SHP77 (cell line): ENCODE results near the gene ZNF865.

Source experiments
- DNase-seq, 2 experiments: peaks; one replicate each; lab custom pipeline; 2025; lab: John Stamatoyannopoulos, UW

The ZNF865 gene

GRCh38 chr19:55623561-55623960 lies 18.1 kb downstream of the ZNF865 start:
- no peak for DNase-seq

GRCh38 chr19:55624109-55625003 lies 18.9 kb downstream of the ZNF865 start, which contains the start of gene ZNF784:
Gene ZNF784, minus strand, starts transcription at chr19:55624566. Its CDS starts 5 bp downstream, at chr19:55624561.
- peak; percentile 82 to 91 for DNase-seq

GRCh38 chr19:55625004-55625326 lies 19.5 kb downstream of the ZNF865 start:
- DNase-seq = no peak

GRCh38 chr19:55626350-55626749 lies 20.9 kb downstream of the ZNF865 start:
- DNase-seq = no peak

- peak; percentile 86 to 90 for DNase-seq
Observed at GRCh38 chr19:55632463-55632834, 27.0 kb downstream of the ZNF865 start.

DNA sequence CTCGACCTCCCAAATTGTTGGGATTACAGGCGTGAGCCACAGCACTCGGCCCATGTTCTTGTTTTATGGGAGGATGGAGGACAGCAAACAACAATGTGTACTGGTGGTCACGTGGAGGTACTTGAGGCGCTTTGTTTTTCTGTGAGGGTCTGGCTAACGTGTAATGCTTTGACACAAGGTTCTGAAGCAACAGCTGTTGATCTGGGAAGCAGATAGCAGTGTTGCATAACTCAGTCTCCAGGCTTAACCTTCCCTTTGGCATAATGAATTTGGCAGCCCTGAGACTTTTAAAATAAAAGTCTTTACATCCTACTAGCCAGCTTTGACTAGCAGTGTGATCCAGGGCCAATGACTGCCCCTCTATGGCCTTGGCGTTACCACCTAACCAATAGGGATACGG lies 28.4 kb downstream of the ZNF865 start:
- DNase-seq = no peak

DNA sequence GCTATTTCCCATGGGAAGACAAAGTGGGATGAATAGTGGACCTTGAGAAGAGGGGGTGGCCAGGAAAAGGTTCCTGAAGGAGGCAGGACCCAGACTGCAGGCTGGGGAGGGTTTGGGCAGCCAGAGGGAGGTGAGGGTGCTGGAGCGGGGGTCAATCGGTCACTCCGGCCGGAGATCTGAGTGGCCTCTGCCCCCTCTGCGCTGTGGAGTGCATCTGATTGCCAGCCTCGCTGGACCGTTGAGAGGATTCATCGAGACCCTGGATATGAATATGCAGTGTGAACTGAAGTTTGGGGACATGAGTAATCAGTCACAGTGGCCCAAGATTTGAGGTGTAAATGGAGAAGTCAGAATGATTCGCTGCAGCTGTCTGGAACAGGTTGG lies 29.9 kb downstream of the ZNF865 start:
- DNase-seq = no peak

DNA sequence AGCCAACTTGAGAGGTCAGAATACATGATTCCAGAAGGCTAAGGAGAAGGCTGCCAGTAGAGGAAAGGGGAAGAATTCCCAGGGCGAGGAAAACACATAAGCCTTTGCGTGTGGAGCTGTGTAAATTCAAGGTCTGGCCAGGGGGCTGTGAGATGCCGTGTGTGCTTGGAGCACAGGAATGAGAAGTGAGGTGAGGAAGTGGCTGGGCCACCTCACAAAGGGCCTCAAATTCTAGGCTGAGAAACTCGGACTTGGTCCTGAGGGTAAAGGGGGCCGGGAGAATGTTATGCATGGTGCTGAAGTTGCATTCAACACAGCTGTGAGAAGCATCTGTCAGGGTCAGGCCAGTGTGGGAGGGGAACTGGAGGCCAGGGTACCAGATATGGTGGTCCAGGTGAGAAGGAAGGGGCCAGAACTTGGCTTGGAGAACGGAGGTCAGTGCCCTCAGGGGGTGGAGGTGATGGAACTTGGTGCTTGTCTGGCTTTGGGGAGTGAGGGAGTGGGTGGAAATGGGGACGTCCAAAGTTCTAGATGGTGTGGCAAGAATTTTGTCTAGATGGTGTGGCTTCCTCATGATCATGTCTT lies 30.5 kb downstream of the ZNF865 start:
- no peak for DNase-seq

DNA sequence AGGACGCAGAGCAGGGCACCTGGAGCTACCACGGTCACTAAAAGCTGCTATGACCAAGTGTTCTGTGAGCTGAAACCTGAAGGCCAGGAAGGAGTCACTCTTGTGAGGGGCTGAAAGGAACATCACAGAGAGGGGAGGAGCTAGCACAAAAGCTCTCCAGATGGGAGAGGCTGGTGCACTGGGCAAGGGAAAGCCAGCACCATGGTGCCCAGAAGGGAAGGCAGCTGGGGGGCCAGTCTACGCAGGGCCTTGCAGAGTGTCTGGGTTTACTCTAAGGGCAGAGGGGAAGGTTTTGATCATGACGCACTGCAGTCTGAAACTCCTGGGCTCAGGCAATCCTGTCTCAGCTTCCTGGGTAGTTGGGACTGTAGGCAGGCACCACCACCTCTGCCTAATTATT lies 31.3 kb downstream of the ZNF865 start:
- no peak for DNase-seq

- no peak for DNase-seq
Observed at GRCh38 chr19:55637534-55637933, 32.1 kb downstream of the ZNF865 start.

DNA sequence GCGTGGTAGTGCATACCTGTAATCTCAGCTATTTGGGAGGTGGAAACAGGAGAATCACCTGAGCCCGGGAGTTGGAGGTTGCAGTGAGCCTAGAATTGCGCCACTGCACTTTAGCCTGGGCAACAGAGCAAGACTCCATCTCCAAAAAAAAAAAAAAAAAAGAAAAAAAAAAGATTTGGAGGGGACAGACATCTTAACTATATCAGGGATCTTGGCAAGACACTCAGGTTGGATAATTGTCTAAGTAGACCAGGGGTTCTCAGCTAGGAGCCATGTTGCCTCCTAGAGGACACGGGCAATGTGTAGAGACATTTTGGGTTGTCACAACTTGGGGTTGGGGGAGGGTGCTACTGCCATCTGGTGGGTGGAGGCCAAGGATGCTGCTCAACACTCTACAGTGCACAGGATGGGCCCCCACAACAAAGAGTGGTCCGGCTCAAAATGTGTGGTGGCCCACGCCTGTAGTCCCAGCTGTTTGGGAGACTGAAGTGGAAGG lies 33.5 kb downstream of the ZNF865 start:
- DNase-seq = peak; percentile 36 to 55

- peak; percentile 58 to 83 for DNase-seq
Observed at GRCh38 chr19:55640043-55640576, 34.7 kb downstream of the ZNF865 start.

DNA sequence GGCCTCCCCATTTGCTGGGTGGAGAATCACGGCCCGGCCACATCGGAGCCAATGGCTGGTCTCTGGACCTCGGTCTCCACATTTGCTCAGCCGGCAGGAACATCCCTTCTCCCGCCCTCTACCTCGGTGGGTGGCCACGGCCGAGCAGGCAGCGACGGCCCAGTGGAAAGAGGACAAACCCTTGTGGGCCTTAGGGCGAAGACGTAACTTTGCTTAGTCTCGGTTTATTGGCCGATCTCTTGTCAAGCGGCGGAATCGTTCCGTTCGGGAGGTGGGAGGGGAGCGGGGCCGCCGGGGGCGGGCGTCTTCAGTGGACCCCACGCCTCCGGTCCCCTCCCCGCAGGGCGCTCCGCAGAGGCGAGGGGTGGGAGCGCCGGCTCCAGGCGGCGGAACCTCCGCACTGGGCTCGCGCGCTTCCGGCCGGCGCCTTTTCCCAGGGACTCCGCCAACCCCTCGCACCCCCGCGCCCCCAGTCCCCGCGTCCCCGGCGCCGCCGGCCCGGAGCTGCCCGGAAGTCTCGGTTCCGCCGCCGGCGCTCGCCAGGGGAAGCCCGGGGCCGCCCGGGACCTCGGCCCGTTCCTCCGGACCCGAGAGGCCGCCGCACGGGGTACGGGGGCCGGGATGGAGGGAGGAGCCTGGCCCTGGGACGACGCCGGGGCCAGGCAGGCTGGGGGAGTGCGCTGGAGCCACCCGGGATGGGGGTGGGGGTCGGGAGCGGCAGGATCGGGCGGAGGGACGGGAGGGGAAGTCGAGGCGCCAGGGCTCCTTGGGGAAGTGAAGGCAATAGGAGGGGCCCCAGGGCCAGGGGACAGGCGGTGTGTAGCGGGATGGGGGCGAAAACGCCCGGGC lies 35.4 kb downstream of the ZNF865 start, which contains the start of gene ZNF580:
Gene ZNF580, plus strand, starts transcription at position 426 of the 849 bp plus-strand sequence. CDS start 1,507 bp downstream, outside the sequence.
- peak; percentile 60 for DNase-seq

GRCh38 chr19:55641426-55642152 lies 36.1 kb downstream of the ZNF865 start:
- peak in 1 of 2 experiments; percentile 12 for DNase-seq

DNA sequence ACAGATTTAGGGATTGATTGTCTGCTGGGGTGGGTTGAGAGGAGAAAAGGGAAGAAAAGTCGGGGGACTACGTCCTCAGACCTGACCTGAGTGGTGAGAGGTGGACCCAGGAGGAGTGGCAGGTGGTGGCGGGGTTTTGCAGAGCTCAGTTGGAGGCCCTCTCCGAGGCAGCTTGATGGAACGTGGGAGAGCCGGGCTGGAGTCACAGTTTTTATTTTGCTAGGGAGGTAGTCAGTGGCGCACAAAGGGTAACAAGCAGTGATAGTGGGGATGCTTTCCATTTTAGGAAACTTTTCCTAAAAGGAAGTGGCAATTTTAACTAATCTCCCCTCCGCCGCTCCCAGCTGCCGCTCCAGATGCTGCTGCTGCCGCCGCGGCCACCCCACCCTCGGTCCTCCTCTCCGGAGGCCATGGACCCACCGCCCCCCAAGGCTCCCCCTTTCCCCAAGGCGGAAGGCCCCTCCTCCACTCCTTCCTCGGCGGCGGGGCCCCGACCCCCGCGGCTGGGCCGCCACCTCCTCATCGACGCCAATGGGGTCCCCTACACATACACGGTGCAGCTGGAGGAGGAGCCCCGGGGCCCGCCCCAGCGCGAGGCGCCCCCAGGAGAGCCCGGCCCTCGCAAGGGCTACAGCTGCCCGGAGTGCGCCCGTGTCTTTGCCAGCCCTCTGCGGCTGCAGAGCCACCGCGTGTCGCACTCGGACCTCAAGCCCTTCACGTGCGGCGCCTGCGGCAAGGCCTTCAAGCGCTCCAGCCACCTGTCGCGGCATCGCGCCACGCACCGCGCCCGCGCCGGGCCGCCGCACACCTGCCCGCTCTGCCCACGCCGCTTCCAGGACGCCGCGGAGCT lies 36.9 kb downstream of the ZNF865 start:
- DNase-seq = peak in 1 of 2 experiments; percentile 48

- DNase-seq = peak; percentile 57 to 65
Observed at GRCh38 chr19:55643003-55643886, 37.8 kb downstream of the ZNF865 start, which contains the start of gene ZNF581. Gene ZNF581, plus strand, starts transcription at chr19:55643649. Its CDS starts 923 bp downstream, at chr19:55644572.

DNA sequence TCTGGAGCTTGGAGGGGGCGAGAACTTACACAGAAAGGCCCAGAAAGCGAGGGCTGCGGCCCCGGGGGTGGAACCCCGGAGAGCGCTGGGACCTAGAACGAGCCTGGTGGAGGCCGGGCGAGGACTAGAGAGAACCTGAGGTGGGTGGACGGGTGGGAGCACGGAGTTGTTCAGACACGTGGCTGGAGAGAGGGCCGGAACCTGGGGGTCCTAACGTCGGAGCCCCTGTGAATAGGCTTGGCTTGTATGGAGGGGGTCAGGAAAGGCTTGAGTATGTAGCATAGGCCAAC lies 38.4 kb downstream of the ZNF865 start:
- no peak for DNase-seq

DNA sequence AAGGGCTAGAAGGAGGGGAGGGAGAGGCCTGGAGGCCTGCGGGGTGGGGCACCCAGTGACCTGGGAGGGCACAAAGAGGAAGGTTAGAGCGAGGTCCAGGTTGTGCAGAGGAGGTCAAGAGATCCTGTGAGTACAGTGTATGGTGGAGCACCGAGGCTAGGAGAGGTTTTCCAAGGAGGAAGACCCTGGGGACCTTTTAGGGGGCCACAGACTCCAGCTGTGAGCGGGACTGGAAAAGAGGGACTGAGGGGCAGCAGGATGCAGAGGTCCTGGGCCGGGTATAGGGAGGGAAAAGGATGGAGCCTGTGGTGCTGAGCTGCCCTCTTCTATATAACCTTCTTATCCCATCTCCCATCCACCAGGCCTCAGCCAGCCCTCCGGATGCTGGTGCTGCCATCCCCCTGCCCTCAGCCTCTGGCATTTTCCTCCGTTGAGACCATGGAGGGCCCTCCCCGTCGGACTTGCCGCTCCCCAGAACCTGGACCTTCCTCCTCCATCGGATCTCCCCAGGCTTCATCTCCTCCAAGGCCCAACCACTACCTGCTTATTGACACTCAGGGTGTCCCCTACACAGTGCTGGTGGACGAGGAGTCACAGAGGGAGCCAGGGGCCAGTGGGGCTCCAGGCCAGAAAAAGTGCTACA lies 38.9 kb downstream of the ZNF865 start:
- no peak for DNase-seq
